HepG2 (cell line): ENCODE measurements around the gene DPP3. TPM values are rescaled to one million over a fixed set of nuclear protein-coding genes. Genes with fewer than 3 reads are reported as not detected.
A peak's percentile ranks its signal among the peaks of the same experiment; 100 is the strongest.

Experiments used
- FOSL1 ChIP-seq: sonication (generic); formaldehyde crosslinking; IDR thresholded peaks from 2 replicates; pipeline ENCODE4 v1.9.0; 2021; ENCODE audit warnings: missing genetic modification reagents, borderline replicate concordance
- FOXP1 ChIP-seq, 2 experiments: fragments of 450-650 bp in 1 of 2; IDR thresholded peaks; 2 replicates each; pipeline ENCODE4 v1.6.1; 2017 to 2018; ENCODE audit warnings: antibody characterized with exemption in 1 of 2
- HIC2 ChIP-seq: sonication (generic); formaldehyde crosslinking; IDR thresholded peaks from 2 replicates; pipeline ENCODE4 v1.9.0; 2022; ENCODE audit warnings: low read depth, missing genetic modification reagents
- IKZF1 ChIP-seq: fragments of 450-650 bp; IDR thresholded peaks from 2 replicates; pipeline ENCODE4 v1.7.1; 2016
- MIXL1 ChIP-seq: IDR thresholded peaks from 2 replicates; pipeline ENCODE4 v1.6.1; 2016
- MTA1 ChIP-seq: sonication (generic); formaldehyde crosslinking; IDR thresholded peaks from 2 replicates; pipeline ENCODE4 v1.4.0; 2020; ENCODE audit warnings: missing genetic modification reagents, mild to moderate bottlenecking, borderline replicate concordance
- RAD51 ChIP-seq: fragments of 450-650 bp; IDR thresholded peaks from 2 replicates; pipeline ENCODE4 v1.6.1; 2016; ENCODE audit warnings: borderline replicate concordance
- REL ChIP-seq: sonication (generic); formaldehyde crosslinking; conservative IDR thresholded peaks from 2 replicates; pipeline ENCODE4 v1.8.0; 2022; ENCODE audit warnings: mild to moderate bottlenecking, missing genetic modification reagents, moderate library complexity
- TBP ChIP-seq: sonication (generic); formaldehyde crosslinking; IDR thresholded peaks from 2 replicates; pipeline ENCODE4 v1.5.0; 2020; ENCODE audit warnings: missing genetic modification reagents
- U2AF1 ChIP-seq: fragments of 200-400 bp; formaldehyde crosslinking; optimal IDR thresholded peaks from 2 replicates; pipeline ENCODE3; 2017; ENCODE audit warnings: mild to moderate bottlenecking, low read depth, low read length
- ZGPAT ChIP-seq: IDR thresholded peaks from 2 replicates; pipeline ENCODE4 v1.6.1; 2016; ENCODE audit warnings: mild to moderate bottlenecking
- ZNF232 ChIP-seq: sonication (generic); formaldehyde crosslinking; IDR thresholded peaks from 2 replicates; pipeline ENCODE4 v1.4.0; 2020; ENCODE audit warnings: missing genetic modification reagents, borderline replicate concordance
- ZNF251 ChIP-seq: sonication (generic); formaldehyde crosslinking; IDR thresholded peaks from 2 replicates; pipeline ENCODE4 v1.9.0; 2021; ENCODE audit warnings: mild to moderate bottlenecking, missing genetic modification reagents
- ZNF441 ChIP-seq: sonication (generic); formaldehyde crosslinking; IDR thresholded peaks from 2 replicates; pipeline ENCODE4 v1.7.0; 2021; ENCODE audit warnings: missing genetic modification reagents, borderline replicate concordance
- ZNF558 ChIP-seq: sonication (generic); formaldehyde crosslinking; IDR thresholded peaks from 2 replicates; pipeline ENCODE4 v1.9.0; 2022; ENCODE audit warnings: mild to moderate bottlenecking, missing genetic modification reagents, borderline replicate concordance
- ZNF710 ChIP-seq: sonication (generic); formaldehyde crosslinking; IDR thresholded peaks from 2 replicates; pipeline ENCODE4 v1.5.0; 2020; ENCODE audit warnings: mild to moderate bottlenecking, missing genetic modification reagents, borderline replicate concordance
- ZSCAN31 ChIP-seq: sonication (generic); formaldehyde crosslinking; IDR thresholded peaks from 2 replicates; pipeline ENCODE4 v1.5.0; 2020; ENCODE audit warnings: low read depth, mild to moderate bottlenecking, missing genetic modification reagents
- polyA plus RNA-seq, 8 experiments: library from polyadenylated mRNA; depleted of rRNA in 3 of 8; stranded (reverse) in 7 of 8; unstranded in 1 of 8; fragments of >200 nt; fragmentation: Illumina TruSeq in 4 of 8; extraction: Trizol in 4 of 8; gene quantifications; 2 replicates each; pipeline versions ENCODE4 v1.2.1 to v1.2.3, GENCODE V29; 2011 to 2016; ENCODE audit warnings: low read depth in 4 of 8, missing spikeins in 1 of 8, mixed read lengths in 1 of 8; ENCODE audit not compliant: insufficient read depth in 1 of 8
- total RNA-seq, 5 experiments: library from RNA; depleted of rRNA; stranded (reverse); fragments of >200 nt; fragmentation: Illumina TruSeq; extraction: Trizol; gene quantifications; 2 replicates each; pipeline ENCODE4 v1.2.3, GENCODE V29; 2016; ENCODE audit warnings: low read depth in 1 of 5
- TF ChIP-seq, protein P1 (sequence below): sonication (generic); formaldehyde crosslinking; IDR thresholded peaks from 2 replicates; pipeline ENCODE4 v1.5.1; 2020; ENCODE audit warnings: mild to moderate bottlenecking, missing genetic modification reagents, moderate library complexity
- TF ChIP-seq, protein P2 (sequence below): sonication (generic); IDR thresholded peaks from 2 replicates; pipeline ENCODE4 v1.6.1; 2016; ENCODE audit warnings: low read depth, borderline replicate concordance

DPP3 gene
- total and polyA plus RNA-seq, 2 of the 13 experiments (the other 11 are each of a cell fraction or from before 2014, with no cell fraction given): 38.4 to 59.8 TPM

DNA sequence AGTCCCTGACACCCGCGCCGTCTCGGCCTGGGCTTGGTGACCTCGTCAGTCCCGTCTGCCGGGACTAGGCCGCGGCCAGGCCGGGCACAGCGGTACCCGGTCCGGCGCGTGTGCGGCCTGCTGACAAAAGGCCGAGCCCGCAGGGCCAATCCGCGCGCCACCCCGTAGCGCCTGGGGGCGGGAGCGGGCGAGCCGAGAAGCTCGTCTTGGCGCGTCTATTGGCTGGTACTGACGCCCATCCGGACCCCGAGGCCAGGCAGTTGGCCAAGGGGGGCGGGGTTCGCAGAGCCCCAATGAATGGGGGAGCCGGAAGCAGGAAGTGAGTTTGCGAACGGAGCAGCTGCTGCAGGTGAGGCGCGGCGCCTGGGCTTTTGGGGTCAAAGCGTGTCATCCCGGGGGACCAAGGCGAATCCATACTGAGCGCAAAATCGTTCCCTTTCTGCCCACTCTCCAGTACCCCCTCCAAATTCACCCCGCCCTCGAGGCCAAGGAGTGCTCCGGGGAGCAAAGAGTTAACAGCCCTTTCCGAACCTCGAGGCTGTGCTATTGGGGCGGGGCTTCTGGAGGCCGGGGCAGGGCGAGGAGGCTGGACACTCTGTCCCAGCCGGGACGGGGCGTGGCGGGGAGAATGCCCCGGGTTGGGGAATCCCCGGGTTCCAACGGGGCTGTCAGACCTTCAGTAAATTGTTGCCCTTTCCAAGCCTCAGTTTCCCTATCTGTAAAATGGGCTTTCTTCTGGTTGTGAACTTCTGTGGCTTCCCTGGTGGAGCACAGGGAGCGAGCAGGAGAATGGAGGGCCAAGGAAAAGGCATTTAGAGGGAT lies at the start of gene DPP3 (continued):
- TF ChIP-seq ZSCAN31 (CRISPR knock-in tag) (peak; percentile 88; the same call in 1 of the 2 replicates), ZNF232 (CRISPR knock-in tag) (no peak), MIXL1 (CRISPR knock-in tag) (peak; percentile 12; the same call in 1 of the 2 replicates), REL (CRISPR knock-in tag) (no peak), TBP (CRISPR knock-in tag) (no peak), U2AF1 (no peak), ZNF441 (CRISPR knock-in tag) (peak; percentile 47; the same call in 1 of the 2 replicates), ZGPAT (CRISPR knock-in tag) (peak; percentile 94), MTA1 (CRISPR knock-in tag) (no peak; the same call in 1 of the 2 replicates), IKZF1 (no peak), FOXP1 (IDR thresholded peaks at IDR 0.05) (no peak), FOXP1 (CRISPR knock-in tag; IDR thresholded peaks at IDR 0.05) (no peak), FOSL1 (CRISPR knock-in tag) (no peak), ZNF558 (peak; percentile 95; the same call in 1 of the 2 replicates), ZNF251 (CRISPR knock-in tag) (no peak), RAD51 (no peak), ZNF710 (CRISPR knock-in tag) (no peak), HIC2 (CRISPR knock-in tag) (no peak)
- TF ChIP-seq, protein P1, sequence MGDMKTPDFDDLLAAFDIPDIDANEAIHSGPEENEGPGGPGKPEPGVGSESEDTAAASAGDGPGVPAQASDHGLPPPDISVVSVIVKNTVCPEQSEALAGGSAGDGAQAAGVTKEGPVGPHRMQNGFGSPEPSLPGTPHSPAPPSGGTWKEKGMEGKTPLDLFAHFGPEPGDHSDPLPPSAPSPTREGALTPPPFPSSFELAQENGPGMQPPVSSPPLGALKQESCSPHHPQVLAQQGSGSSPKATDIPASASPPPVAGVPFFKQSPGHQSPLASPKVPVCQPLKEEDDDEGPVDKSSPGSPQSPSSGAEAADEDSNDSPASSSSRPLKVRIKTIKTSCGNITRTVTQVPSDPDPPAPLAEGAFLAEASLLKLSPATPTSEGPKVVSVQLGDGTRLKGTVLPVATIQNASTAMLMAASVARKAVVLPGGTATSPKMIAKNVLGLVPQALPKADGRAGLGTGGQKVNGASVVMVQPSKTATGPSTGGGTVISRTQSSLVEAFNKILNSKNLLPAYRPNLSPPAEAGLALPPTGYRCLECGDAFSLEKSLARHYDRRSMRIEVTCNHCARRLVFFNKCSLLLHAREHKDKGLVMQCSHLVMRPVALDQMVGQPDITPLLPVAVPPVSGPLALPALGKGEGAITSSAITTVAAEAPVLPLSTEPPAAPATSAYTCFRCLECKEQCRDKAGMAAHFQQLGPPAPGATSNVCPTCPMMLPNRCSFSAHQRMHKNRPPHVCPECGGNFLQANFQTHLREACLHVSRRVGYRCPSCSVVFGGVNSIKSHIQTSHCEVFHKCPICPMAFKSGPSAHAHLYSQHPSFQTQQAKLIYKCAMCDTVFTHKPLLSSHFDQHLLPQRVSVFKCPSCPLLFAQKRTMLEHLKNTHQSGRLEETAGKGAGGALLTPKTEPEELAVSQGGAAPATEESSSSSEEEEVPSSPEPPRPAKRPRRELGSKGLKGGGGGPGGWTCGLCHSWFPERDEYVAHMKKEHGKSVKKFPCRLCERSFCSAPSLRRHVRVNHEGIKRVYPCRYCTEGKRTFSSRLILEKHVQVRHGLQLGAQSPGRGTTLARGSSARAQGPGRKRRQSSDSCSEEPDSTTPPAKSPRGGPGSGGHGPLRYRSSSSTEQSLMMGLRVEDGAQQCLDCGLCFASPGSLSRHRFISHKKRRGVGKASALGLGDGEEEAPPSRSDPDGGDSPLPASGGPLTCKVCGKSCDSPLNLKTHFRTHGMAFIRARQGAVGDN (CRISPR knock-in tag): peak; percentile 98
- TF ChIP-seq, protein P2, sequence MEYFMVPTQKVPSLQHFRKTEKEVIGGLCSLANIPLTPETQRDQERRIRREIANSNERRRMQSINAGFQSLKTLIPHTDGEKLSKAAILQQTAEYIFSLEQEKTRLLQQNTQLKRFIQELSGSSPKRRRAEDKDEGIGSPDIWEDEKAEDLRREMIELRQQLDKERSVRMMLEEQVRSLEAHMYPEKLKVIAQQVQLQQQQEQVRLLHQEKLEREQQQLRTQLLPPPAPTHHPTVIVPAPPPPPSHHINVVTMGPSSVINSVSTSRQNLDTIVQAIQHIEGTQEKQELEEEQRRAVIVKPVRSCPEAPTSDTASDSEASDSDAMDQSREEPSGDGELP: 0 out of 2 replicates have a peak, but pooled peaks have one; percentile 70
